Superior temporal gyrus (tissue), 1 donor: Measurements from ENCODE around the gene ITGA4.
"Not testable (repeated sequence)": the region's sequence is repeated elsewhere in the genome, so short reads cannot be mapped to it uniquely, and the experiment has no call there.

Experiments used
- DNase-seq: peaks from one replicate; pipeline ENCODE4 v3.0.0-alpha.2; 2016; ENCODE audit errors: extremely low spot score

ITGA4 gene

DNA sequence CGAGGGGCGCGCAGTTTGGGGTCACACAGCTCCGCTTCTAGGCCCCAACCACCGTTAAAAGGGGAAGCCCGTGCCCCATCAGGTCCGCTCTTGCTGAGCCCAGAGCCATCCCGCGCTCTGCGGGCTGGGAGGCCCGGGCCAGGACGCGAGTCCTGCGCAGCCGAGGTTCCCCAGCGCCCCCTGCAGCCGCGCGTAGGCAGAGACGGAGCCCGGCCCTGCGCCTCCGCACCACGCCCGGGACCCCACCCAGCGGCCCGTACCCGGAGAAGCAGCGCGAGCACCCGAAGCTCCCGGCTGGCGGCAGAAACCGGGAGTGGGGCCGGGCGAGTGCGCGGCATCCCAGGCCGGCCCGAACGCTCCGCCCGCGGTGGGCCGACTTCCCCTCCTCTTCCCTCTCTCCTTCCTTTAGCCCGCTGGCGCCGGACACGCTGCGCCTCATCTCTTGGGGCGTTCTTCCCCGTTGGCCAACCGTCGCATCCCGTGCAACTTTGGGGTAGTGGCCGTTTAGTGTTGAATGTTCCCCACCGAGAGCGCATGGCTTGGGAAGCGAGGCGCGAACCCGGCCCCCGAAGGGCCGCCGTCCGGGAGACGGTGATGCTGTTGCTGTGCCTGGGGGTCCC lies at the start of gene ITGA4:
Gene ITGA4, plus strand, starts transcription at position 266 of the 620 bp plus-strand sequence. Its CDS starts 269 bp downstream, at position 535.
- DNase-seq: no peak

- no peak for DNase-seq
These were observed 48.3 kb upstream of the ITGA4 start for GRCh38 chr2:181408861-181409260.

DNA sequence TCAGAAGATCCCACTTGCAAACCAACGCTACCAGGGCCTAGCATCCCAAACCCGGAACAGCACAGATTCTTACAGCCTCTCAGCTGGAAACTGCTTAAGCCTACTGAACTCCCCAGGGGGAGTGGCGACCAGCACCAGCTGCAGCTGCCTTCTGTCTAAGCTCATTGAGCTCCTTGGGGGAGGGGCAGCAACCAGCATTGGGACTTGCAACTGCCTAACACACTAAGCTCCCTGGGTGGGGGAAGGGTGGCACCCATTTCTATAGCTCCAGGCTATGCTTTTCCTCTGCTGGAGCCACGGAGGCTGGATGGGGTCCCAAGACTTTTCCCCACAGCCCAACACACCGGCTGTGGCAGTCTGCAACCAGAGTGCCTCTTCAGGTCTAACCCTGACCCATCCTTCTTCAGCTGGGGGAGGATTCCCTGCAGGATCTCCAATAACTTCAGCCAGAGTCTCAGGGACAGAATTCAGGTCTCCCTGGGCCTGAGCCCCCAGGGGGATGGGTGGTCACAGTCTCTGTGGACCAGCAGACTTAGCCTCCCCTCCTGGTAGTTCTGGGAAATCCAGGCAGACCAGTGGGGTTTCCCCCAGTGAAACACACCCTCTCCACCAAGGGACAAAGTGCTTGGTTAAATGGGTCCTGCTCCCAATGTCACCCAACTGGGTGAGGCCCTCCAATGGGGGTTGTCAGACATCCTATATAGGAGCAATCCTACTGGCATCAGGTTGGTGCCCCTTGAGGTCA lies 45.9 kb upstream of the ITGA4 start:
- no peak for DNase-seq

DNA sequence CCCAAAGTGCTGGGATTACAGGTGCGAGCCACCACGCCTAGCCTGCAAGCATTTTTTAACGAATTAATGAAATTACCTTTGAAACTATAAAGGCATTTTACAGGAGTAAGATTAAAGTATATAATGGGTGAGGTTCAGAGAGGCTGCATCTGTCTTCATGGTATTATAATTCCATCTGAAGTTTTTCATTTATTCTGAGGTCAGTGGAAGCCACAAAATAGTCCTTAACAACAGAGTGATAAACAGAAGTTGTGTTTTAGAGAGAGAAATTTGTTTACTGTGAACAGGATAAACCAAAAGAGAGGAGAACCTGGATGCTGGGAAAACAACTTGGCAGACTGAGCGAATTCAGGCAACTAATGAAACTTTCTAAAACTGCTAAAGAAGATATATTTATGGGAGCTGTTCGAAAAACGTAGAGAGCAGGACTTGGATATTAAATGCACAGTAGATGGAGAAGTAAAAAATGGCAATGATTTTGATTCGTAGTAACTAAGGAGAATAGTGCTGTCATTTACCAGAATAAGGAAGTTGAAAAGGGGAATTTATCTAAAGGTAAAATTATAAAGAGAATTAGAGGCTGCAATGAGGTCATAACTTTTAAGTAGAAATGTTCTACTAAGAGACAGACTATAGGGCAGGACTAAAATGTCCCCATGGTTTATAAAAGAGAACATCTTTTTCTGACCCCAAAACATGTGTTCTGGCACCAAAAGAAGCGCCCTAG lies 37.9 kb upstream of the ITGA4 start:
- no peak for DNase-seq

GRCh38 chr2:181420259-181421130 lies 36.7 kb upstream of the ITGA4 start:
- DNase-seq: no peak

DNA sequence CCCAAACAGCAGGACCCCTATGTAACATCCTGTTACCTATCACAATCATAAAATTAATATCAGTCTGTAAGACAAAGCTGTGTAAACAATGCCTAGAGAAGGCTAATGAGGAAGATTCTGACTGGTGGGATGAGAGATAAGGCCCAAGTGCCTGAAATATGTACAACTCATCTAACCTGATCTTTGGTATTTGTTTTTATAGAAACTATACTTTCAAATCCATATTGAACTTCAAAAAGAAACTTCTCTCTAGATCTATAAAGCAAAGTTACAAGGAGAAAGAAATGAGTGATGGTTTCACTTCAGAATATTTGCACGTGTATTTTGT lies 36.1 kb upstream of the ITGA4 start:
- no peak for DNase-seq

DNA sequence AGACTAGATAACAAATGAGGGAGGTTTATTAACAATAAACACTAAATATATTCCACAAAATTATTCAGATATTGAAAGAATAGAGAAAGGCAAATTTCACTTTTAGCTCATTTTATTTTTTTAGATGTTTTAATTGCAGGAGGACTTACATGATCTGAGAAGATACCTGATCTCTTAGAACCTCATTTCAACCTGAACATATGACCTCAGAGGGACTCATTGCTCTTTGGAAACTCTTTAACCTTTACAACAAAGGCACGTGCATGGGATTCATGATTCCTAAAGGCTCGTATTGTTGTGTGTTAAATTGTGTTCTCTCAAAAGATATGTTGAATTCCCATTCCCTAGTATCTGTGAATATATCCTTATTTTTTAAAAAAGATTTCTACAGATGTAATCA lies 35.7 kb upstream of the ITGA4 start:
- DNase-seq: no peak

GRCh38 chr2:181426672-181427071 lies 30.5 kb upstream of the ITGA4 start:
- no peak for DNase-seq

DNA sequence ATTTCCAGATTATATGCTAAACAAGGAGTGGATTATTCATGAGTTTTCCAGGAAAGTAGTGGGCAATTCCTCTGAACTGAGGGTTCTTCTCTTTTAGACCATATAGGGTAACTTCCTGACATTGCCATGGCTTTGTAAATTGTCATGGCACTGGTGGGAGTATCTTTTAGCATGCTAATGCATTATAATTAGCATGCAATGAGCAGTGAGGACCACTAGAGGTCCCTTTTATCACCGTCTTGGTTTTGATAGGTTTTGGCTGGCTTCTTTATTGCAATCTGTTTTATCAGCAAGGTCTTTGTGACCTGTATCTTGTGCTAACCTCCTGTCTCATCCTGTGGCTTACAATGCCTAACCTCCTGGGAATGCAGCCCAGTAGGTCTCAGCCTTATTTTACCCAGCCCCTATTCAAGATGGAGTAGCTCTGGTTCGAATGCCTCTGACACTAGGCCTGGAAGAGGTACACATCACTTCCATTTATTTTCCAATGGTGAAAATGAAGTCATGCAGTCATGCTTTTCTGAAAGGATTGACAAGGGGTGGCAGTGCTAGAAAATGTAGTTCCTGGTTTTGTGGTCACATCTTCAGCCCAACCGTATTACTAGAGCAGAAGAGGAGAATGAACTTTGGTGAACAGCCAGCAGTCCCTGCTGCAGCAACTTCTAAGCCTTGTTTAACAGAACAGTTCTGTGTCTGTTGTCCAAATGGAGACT lies 26.6 kb upstream of the ITGA4 start:
- DNase-seq: no peak

DNA sequence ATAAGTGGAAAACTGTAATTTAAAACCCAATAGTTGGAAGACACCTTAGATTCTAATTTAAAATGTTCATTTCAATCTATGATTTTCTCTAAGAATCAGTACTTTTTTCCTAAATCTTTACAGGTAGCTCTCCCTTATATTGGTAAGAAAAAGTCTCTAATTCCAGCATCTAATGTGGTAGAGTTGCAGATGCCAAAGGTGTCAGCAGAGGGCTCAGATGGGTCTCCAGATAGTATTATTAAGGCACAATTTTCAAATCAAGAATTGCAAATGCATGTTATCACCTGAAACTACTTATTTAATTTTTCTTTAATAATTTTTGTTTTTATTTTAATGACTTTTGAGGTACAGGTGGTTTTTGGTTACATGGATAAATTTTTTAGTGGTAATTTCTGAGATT lies 25.5 kb upstream of the ITGA4 start:
- no peak for DNase-seq

- DNase-seq: no peak
These were observed 18.9 kb upstream of the ITGA4 start for GRCh38 chr2:181438261-181438660.

GRCh38 chr2:181440344-181440743 lies 16.8 kb upstream of the ITGA4 start:
- no peak for DNase-seq

DNA sequence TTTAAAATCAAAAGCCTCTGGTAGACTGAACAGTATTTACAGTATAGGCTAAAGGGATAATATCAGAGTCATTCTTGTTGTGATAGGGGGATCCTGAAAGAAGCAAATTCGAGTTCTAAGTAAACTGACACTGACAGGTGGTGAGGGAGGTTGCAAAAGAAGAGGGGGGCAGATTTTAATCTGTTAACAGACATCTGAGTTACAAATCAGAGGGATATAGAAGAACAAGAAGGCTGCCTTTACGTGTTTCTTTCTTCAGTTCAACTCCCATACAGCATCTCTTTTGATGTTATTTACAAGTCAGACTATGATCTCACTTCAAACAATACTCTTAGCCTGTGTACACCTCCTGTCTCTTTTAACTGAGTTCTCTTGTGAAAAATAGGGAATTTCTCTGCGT lies 16.3 kb upstream of the ITGA4 start:
- DNase-seq: no peak

DNA sequence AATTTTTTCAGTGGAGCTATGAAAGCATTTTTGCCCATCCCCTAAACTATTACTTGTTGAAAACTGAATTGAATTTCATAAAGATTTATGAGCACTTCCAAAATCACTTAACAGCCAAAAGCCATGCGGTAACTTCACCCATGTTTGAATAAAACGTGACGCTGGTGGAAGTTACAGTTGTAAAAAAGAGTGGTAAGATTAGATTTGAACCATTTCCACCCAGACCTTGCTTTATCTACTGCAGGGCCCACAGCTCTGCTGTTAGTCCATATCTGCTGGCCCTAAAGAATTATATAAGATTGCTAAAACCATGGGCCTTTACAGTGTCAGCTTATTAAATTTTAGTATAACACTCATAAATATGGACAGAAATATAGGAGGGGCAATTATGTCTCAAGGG lies 15.5 kb upstream of the ITGA4 start:
- DNase-seq: no peak

DNA sequence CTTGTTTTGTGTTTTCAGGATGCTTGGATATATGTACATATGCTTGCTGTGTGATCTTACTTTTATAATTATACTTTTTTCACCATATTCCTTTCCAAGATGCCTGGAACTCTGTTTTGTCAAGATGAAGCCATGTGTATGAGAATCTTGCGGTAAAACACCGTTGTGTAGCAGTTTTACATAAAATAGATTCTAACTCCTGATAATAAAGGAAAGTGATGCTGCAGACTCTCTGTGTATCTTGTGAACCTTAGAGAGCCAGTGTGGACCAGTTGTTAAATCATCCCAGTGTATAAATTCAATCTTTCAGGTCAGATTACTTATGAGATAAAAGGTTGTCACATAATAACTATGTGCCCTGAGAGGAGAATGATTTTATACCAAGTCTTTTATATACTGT lies 12.5 kb upstream of the ITGA4 start:
- DNase-seq: no peak

GRCh38 chr2:181446985-181447384 lies 10.2 kb upstream of the ITGA4 start:
- DNase-seq: no peak

DNA sequence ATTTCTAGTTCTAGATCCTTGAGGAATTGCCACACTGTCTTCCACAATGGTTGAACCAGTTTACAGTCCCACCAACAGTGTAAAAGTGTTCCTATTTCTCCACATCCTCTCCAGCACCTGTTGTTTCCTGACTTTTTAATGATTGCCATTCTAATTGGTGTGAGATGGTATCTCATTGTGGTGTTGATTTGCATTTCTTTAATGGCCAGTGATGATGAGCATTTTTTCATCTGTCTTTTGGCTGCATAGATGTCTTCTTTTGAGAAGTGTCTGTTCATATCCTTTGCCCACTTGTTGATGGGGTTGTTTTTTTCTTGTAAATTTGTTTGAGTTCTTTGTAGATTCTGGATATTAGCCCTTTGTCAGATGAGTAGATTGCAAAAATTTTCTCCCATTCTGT lies 7.9 kb upstream of the ITGA4 start:
- not testable (repeated sequence) for DNase-seq

DNA sequence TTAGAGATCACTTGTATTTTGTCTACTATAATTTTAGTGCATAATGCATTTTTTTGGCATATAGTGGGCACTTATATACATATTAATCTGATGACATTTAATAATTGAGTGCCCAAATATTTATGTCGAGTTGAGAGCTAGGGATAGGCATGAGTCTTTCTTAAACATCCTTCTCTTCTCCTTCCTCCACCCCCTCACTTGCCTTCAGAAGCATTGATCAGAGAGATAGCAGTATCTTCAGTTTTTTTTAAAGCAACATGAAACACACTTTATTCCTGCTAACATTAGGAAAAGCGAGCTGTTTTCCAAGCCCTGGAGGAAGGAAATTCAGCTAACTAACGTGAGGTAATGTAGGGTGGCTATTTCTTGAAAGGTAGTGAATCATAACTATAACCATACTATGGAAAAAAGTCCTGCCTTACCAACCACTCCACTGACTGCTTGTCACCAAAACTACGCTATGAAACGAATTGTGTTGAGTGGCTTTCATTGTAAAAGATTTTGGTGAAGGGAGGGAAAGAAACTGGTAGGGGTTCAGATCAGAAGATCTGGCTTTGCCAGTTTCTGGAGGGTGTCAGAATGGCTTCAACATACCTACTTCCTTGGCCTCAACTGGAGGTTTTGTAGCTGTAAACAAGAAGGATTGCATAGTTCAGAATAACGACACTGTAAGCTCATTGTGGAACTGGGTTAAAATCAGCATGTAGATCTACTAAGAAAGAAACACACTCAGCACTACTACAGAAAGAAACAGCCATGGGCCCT lies 2.3 kb upstream of the ITGA4 start:
- DNase-seq: no peak

DNA sequence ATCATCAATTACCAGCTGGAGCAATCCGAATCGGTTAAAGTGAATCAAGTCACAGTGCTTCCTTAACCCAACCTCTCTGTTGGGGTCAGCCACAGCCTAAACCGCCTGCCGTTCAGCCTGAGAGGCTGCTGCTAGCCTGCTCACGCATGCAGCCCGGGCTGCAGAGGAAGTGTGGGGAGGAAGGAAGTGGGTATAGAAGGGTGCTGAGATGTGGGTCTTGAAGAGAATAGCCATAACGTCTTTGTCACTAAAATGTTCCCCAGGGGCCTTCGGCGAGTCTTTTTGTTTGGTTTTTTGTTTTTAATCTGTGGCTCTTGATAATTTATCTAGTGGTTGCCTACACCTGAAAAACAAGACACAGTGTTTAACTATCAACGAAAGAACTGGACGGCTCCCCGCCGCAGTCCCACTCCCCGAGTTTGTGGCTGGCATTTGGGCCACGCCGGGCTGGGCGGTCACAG lies 496 bp upstream of the ITGA4 start:
- DNase-seq: no peak

DNA sequence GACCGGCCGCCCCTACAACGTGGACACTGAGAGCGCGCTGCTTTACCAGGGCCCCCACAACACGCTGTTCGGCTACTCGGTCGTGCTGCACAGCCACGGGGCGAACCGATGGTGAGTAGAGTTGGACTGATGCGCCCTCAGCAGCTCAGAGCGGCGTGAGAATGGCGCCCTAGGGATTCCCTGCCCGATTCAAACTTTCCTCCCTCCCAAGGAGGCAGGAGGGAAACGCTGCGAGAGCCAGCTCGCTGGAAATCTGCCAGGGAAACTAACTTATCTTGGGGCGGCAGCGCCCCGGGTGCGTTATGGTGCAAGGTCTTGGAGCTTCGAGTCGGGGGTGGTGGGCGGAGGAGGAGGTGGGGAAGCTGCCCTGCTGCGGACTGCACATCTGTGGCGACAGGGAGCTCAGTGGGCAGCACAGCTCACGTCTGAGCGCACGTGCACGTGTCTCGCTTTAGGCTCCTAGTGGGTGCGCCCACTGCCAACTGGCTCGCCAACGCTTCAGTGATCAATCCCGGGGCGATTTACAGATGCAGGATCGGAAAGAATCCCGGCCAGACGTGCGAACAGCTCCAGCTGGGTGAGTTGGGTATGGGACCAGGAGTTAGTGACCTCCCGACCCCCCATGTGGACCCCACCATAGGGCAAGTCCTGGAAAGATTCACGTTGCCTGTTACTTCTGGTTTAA lies 697 bp downstream of the ITGA4 start:
- DNase-seq: no peak
